ENCODE results near the gene CAST.

DNA sequence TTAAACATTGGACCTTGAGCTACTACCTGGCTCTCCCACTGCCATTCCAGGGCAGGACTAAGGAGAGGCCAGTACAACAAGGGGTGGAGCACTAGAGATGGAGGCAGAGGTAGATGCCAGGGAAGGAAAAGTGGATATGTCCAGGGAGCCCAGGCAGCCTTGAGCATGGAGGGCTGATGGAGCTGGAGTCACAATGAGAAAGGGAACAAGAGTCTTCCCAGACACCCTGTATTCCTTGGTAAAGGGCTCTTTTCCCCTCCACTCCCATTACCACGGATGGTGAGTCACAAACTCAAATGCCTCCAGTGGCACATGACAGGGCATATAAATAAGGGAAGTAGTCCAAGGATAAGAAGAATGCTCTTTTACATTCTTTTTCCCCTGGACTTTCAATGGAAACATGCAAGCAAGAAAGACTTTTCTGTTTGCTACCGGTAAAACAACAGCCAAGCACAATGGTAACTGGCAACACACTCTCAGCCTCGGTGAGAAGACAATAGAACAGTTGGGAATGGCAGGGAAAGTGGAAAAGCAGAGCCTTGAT is 128.9 kb downstream of the CAST start:
- TF ChIP-seq POLR2A (IDR thresholded peaks at IDR 0.05; ENCODE audit: low read depth, low read length) (no peak), POLR2AphosphoS5 (IDR thresholded peaks at IDR 0.05; ENCODE audit: low read depth, low read length) (no peak)
